Measurements from ENCODE around the gene HBE1.

- TF ChIP-seq CTCF (optimal IDR thresholded peaks at IDR 0.05 in 1 of 3, IDR thresholded peaks at IDR 0.05 in 1 of 3, conservative IDR thresholded peaks at IDR 0.05 in 1 of 3; ENCODE audit: extremely low read depth in 1 of 3, insufficient read depth in 2 of 3, low read length in 3 of 3) (no peak), EZH2 (IDR thresholded peaks at IDR 0.05; ENCODE audit: low read length) (no peak)
Measured at GRCh38 chr11:5257296-5257695, 12.4 kb downstream of the HBE1 start.

Measured in keratinocyte (primary cell).